ENCODE results near the gene SOHLH1.

Gene SOHLH1

DNA sequence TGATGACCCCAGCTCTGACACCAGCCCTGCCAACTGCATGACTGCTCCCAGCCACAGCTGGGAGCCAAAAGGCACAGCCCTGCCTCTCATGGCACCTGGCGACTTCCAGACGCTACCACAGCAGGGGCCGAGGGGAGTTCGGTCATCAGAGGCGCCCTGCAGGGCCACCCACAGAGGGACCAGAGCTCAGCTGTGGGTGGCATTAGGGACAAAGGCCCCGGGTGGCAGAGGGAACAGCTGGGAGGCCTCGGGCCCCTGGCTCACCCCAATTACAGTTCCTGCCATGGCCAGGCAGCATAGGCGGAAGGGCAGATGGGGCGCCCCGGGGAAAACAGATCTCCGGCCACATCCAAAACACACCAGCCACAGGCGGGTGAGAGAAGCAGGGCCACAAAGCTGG is 3.6 kb downstream of the SOHLH1 start:
- DNase-seq (ENCODE audit: extremely low spot score) = no peak
- ChIA-PET POLR2A (no interaction called here), CTCF (no interaction called here)
- TF ChIP-seq CTBP1 (IDR thresholded peaks at IDR 0.05; ENCODE audit: borderline replicate concordance) (no peak), HDGF (IDR thresholded peaks at IDR 0.05; ENCODE audit: borderline replicate concordance) (no peak), SUZ12 (IDR thresholded peaks at IDR 0.05) (no peak), ZNF384 (IDR thresholded peaks at IDR 0.05) (no peak), ELF4 (IDR thresholded peaks at IDR 0.05) (no peak), L3MBTL2 (conservative IDR thresholded peaks at IDR 0.05) (no peak), LEF1 (IDR thresholded peaks at IDR 0.05; ENCODE audit: borderline replicate concordance) (no peak), BHLHE40 (IDR thresholded peaks at IDR 0.05; ENCODE audit: borderline replicate concordance) (no peak), SP1 (IDR thresholded peaks at IDR 0.05) (no peak), FOXA1 (IDR thresholded peaks at IDR 0.05) (no peak), FOXM1 (IDR thresholded peaks at IDR 0.05; ENCODE audit: borderline replicate concordance) (no peak), ARNT (IDR thresholded peaks at IDR 0.05) (no peak), NFRKB (IDR thresholded peaks at IDR 0.05) (no peak), TARDBP (IDR thresholded peaks at IDR 0.05) (no peak), FOXK2 (IDR thresholded peaks at IDR 0.05) (no peak)
- TF ChIP-seq, protein P1, sequence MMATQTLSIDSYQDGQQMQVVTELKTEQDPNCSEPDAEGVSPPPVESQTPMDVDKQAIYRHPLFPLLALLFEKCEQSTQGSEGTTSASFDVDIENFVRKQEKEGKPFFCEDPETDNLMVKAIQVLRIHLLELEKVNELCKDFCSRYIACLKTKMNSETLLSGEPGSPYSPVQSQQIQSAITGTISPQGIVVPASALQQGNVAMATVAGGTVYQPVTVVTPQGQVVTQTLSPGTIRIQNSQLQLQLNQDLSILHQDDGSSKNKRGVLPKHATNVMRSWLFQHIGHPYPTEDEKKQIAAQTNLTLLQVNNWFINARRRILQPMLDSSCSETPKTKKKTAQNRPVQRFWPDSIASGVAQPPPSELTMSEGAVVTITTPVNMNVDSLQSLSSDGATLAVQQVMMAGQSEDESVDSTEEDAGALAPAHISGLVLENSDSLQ (IDR thresholded peaks at IDR 0.05) = no peak

DNA sequence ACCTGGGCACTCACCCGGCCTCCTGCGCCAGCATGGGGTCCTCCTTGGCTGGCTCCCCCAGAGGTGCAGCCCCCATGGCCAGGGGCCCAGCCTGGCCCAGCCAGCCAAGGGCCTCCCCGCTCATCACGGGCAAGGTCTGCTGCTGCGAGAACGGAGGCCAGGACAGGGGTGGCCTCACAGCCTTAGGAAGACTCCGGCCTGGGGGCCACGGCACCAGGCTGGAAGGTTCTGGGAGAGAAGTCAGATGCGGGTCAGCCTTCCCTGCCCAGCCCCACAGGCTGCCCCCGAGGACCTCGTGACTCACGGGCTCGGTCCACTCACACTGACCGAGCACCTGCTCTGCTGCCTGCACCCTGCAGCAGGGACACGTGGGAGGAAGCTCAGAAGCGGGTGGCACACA is 4.2 kb downstream of the SOHLH1 start:
- ChIA-PET CTCF (no interaction called here), POLR2A (no interaction called here)
- DNase-seq (ENCODE audit: extremely low spot score) = no peak
- TF ChIP-seq HDGF (IDR thresholded peaks at IDR 0.05; ENCODE audit: borderline replicate concordance) (no peak), BHLHE40 (IDR thresholded peaks at IDR 0.05; ENCODE audit: borderline replicate concordance) (no peak), FOXA1 (IDR thresholded peaks at IDR 0.05) (no peak), CTBP1 (IDR thresholded peaks at IDR 0.05; ENCODE audit: borderline replicate concordance) (no peak), FOXM1 (IDR thresholded peaks at IDR 0.05; ENCODE audit: borderline replicate concordance) (no peak), L3MBTL2 (conservative IDR thresholded peaks at IDR 0.05) (no peak), SP1 (IDR thresholded peaks at IDR 0.05) (no peak), ZNF384 (IDR thresholded peaks at IDR 0.05) (no peak), FOXK2 (IDR thresholded peaks at IDR 0.05) (no peak), ELF4 (IDR thresholded peaks at IDR 0.05) (no peak), SUZ12 (IDR thresholded peaks at IDR 0.05) (no peak), NFRKB (IDR thresholded peaks at IDR 0.05) (no peak), LEF1 (IDR thresholded peaks at IDR 0.05; ENCODE audit: borderline replicate concordance) (no peak), ARNT (IDR thresholded peaks at IDR 0.05) (no peak), TARDBP (IDR thresholded peaks at IDR 0.05) (no peak)
- TF ChIP-seq, protein P1 (IDR thresholded peaks at IDR 0.05) = no peak

DNA sequence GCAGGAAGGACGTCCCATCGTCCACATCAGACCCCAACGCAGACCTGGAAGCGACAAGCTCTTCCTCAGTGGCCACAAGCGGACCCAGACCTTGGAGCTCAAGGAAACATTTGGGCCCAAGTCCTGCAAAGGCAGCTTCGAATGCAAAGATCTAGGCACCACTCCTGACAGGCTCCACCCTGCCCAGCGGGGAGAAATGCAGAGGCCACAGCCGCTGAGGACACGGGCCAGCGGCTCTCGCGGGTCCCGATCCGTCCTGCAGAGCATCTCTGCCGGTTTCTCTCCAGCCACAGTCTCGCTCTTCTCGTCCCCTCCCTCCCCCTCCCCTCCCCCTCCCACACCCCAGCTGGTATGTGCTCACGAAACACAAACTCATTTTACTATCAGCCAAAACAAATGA is 4.9 kb downstream of the SOHLH1 start:
- ChIA-PET POLR2A (no interaction called here), CTCF (no interaction called here)
- TF ChIP-seq SP1 (IDR thresholded peaks at IDR 0.05) (no peak), L3MBTL2 (conservative IDR thresholded peaks at IDR 0.05) (no peak), ARNT (IDR thresholded peaks at IDR 0.05) (no peak), CTBP1 (IDR thresholded peaks at IDR 0.05; ENCODE audit: borderline replicate concordance) (no peak), NFRKB (IDR thresholded peaks at IDR 0.05) (no peak), ELF4 (IDR thresholded peaks at IDR 0.05) (no peak)
- DNase-seq (ENCODE audit: extremely low spot score) = no peak

DNA sequence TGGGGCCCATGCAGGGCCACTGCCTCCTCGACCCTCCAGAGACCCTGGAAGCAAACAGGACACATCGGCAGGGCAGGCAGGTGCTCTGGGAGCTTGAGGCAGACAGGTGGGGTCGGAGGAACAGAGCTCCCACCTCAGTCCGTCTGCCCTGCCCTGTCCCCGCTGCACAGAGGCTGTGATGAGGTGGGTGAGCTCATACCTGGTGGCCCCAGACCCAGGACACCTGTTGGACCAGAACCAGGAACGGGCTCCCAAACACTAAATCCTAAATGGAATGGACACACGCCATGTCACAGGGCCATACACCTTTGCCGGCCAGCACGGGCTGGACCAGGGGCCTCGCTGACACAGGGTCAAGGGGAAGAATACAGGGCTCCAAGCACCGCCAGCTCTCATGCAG is 5.5 kb downstream of the SOHLH1 start:
- DNase-seq (ENCODE audit: extremely low spot score) = no peak
- POLR2A ChIA-PET = no interaction called here
- CTCF ChIA-PET = interaction anchor here (0.7 kb wide), 1 partner anchor 11 kb away, joined by 3 read pairs; no protein-coding TSS in a partner anchor
- TF ChIP-seq BHLHE40 (IDR thresholded peaks at IDR 0.05; ENCODE audit: borderline replicate concordance) = no peak
- no peak for TF ChIP-seq LEF1 (IDR thresholded peaks at IDR 0.05; ENCODE audit: borderline replicate concordance)
- no peak for TF ChIP-seq L3MBTL2 (conservative IDR thresholded peaks at IDR 0.05)
- TF ChIP-seq FOXK2 (IDR thresholded peaks at IDR 0.05) = no peak
- no peak for TF ChIP-seq CTBP1 (IDR thresholded peaks at IDR 0.05; ENCODE audit: borderline replicate concordance)
- TF ChIP-seq, protein P1 (IDR thresholded peaks at IDR 0.05) = no peak
- TF ChIP-seq NFRKB (IDR thresholded peaks at IDR 0.05) = no peak
- TF ChIP-seq FOXM1 (IDR thresholded peaks at IDR 0.05; ENCODE audit: borderline replicate concordance) = no peak
- no peak for TF ChIP-seq SP1 (IDR thresholded peaks at IDR 0.05)
- no peak for TF ChIP-seq ARNT (IDR thresholded peaks at IDR 0.05)
- TF ChIP-seq HDGF (IDR thresholded peaks at IDR 0.05; ENCODE audit: borderline replicate concordance) = no peak
- TF ChIP-seq FOXA1 (IDR thresholded peaks at IDR 0.05) = no peak

DNA sequence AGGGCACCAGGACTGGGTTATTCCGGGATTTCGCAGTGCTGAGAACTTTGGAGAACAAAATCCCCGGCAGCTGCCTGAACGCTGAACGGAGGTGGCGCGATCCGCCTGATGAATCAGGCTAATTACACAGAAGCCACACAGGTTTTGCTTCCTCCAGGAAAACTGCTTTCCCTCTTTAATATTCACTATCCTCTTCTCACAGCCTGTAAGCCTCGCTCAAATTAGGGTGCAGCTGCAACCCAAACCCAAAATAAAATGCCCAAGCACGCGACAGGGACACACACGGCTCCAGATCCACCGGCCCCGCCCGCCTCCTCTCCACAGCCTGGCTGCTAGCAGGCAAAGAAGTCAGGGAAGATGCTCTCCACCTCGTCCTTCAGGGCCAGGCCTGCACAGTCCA is 6.0 kb downstream of the SOHLH1 start:
- ChIA-PET CTCF (interaction anchor here (0.7 kb wide), 1 partner anchor 12 kb away, joined by 3 read pairs; no protein-coding TSS in a partner anchor), POLR2A (no interaction called here)
- no peak for DNase-seq (ENCODE audit: extremely low spot score)
- TF ChIP-seq CTBP1 (IDR thresholded peaks at IDR 0.05; ENCODE audit: borderline replicate concordance) = no peak
- no peak for TF ChIP-seq L3MBTL2 (conservative IDR thresholded peaks at IDR 0.05)
- no peak for TF ChIP-seq FOXM1 (IDR thresholded peaks at IDR 0.05; ENCODE audit: borderline replicate concordance)
- no peak for TF ChIP-seq TARDBP (IDR thresholded peaks at IDR 0.05)
- TF ChIP-seq LEF1 (IDR thresholded peaks at IDR 0.05; ENCODE audit: borderline replicate concordance) = no peak
- TF ChIP-seq FOXA1 (IDR thresholded peaks at IDR 0.05) = no peak
- TF ChIP-seq SP1 (IDR thresholded peaks at IDR 0.05) = no peak
- TF ChIP-seq NFRKB (IDR thresholded peaks at IDR 0.05) = no peak
- TF ChIP-seq, protein P1 (IDR thresholded peaks at IDR 0.05) = no peak
- TF ChIP-seq BHLHE40 (IDR thresholded peaks at IDR 0.05; ENCODE audit: borderline replicate concordance) = no peak
- TF ChIP-seq HDGF (IDR thresholded peaks at IDR 0.05; ENCODE audit: borderline replicate concordance) = no peak
- TF ChIP-seq FOXK2 (IDR thresholded peaks at IDR 0.05) = no peak
- no peak for TF ChIP-seq SUZ12 (IDR thresholded peaks at IDR 0.05)

Measured in HEK293T (cell line).